Measurements from ENCODE around the gene PPFIBP2.

GRCh38 chr11:7610393-7610792, 96.6 kb downstream of the PPFIBP2 start:
- TF ChIP-seq POLR2A (IDR thresholded peaks at IDR 0.05) (no peak), POLR2AphosphoS5 (IDR thresholded peaks at IDR 0.05) (no peak)
